Psoas muscle (tissue), 8 donors: ENCODE measurements around the gene FNDC3A. TPM values are rescaled to one million over a fixed set of nuclear protein-coding genes. Genes with fewer than 3 reads are reported as not detected.

Experiments
- ATAC-seq, 4 donors: fragments of 200-7000 bp; cut with Tn5 transposase; one replicate each; pipeline ENCODE4 v1.9.1; 2020; ENCODE audit warnings: moderate library complexity in 3 of 4, mild to moderate bottlenecking in 2 of 4
- DNase-seq, 2 donors: peaks; one replicate each; pipeline ENCODE4 v3.0.0-alpha.2; 2020
- H3K27ac ChIP-seq: fragments of 200-600 bp; one replicate; pipeline ENCODE4 v1.8.0; 2022
- H3K27me3 ChIP-seq, 3 donors: fragments of 200-600 bp in 1 of 3; one replicate each; pipeline versions ENCODE4 v1.6.1 to v1.8.0; 2013 to 2022; ENCODE audit warnings: low read length in 2 of 3, mild to moderate bottlenecking in 2 of 3, moderate library complexity in 1 of 3; ENCODE audit not compliant: insufficient read depth in 3 of 3
- H3K36me3 ChIP-seq, 2 donors: fragments of 200-600 bp in 1 of 2; one replicate each; pipeline versions ENCODE4 v1.6.1 to v1.8.0; 2013 to 2022; ENCODE audit warnings: low read depth in 1 of 2, mild to moderate bottlenecking in 1 of 2, moderate library complexity in 1 of 2; ENCODE audit not compliant: insufficient read depth in 1 of 2
- H3K4me1 ChIP-seq: fragments of 200-600 bp; one replicate; pipeline ENCODE4 v1.8.0; 2022
- H3K4me3 ChIP-seq: fragments of 200-600 bp; one replicate; pipeline ENCODE4 v1.8.0; 2022; ENCODE audit warnings: mild to moderate bottlenecking
- H3K9me3 ChIP-seq: fragments of 200-600 bp; one replicate; pipeline ENCODE4 v1.8.0; 2022
- CTCF ChIP-seq: fragments of 200-600 bp; IDR thresholded peaks from one replicate; pipeline ENCODE4 v1.8.0; 2022; ENCODE audit warnings: antibody characterized with exemption
- WGBS, 3 donors: extraction: QIAGEN DNeasy Blood & Tissue Kit; methylation state at CpG; one replicate each; pipeline versions ENCODE4 v1.1.6 to v1.1.7; 2013; 5-methylcytosine and 5-hydroxymethylcytosine counted together
- intact Hi-C, 2 donors: fragments of 100-400 bp; cut with DNase I; formaldehyde crosslinking; loops; one replicate each; pipeline versions ENCODE4 v1.11.0 to v1.14.2; 2022
- polyA plus RNA-seq, 3 donors: library from polyadenylated mRNA; stranded (reverse); fragments of 200-250 nt; gene quantifications; one replicate each; pipeline ENCODE4 v1.2.3, GENCODE V29; 2013
- total RNA-seq, 4 donors: library from RNA; stranded (reverse); fragmentation: NEBNext Ultra II Directional in 2 of 4; extraction: Animal tissue kit (Norgen Biotek cat#: 25700) in 2 of 4; gene quantifications; one replicate each; pipeline versions ENCODE4 v1.2.1 to v1.2.4, GENCODE V29; 2021 to 2023
- donor health status: healthy with polysubstance abuse.
- donor health status: DM: no; HTN: no; CAD: no; lungs with moderate emphysema.
- donor health status: Bipolar disorder and iron deficiency.
- donor health status: healthy.
- donor health status: DM: yes; HTN: yes; CAD: no.
- donor health status: DM: no; HTN: no; CAD: no.
- donor health status: DM: no; HTN: no; CAD: no.
- donor health status: DM: yes; HTN: yes; CAD: no.

FNDC3A gene
- total and polyA plus RNA-seq, 7 donors, result 4.4 to 18.6 (median 10.5) TPM

GRCh38 chr13:48955536-48955935 is 20.2 kb upstream of the FNDC3A start:
- H3K27ac ChIP-seq, result no peak overlapping the region
- H3K9me3 ChIP-seq, result no peaks in the 10 kb centered on the region
- no peaks in the 10 kb centered on the region for H3K27me3 ChIP-seq
- WGBS, 3 donors, result 42 to 90% (median 67%) methylated on average over 2 of the region's 2 CpGs
- intact Hi-C loops, result no loop called here
- no peak for TF ChIP-seq CTCF
- ATAC-seq (no peak), DNase-seq (no peak)
- H3K4me3 ChIP-seq, result no peak overlapping the region
- no peaks in the 10 kb centered on the region for H3K36me3 ChIP-seq
- H3K4me1 ChIP-seq, result no peaks in the 10 kb centered on the region

GRCh38 chr13:48961379-48961778 is 14.3 kb upstream of the FNDC3A start:
- no peaks in the 10 kb centered on the region for H3K27me3 ChIP-seq
- no peak for DNase-seq
- H3K27ac ChIP-seq, result no peak overlapping the region
- TF ChIP-seq CTCF, result no peak
- ATAC-seq, result no peak
- H3K36me3 ChIP-seq, result no peaks in the 10 kb centered on the region
- no peak overlapping the region for H3K4me3 ChIP-seq
- WGBS, 3 donors, result 84 to 89% (median 85%) methylated on average over 2 of the region's 2 CpGs
- intact Hi-C loops, result no loop called here
- no peaks in the 10 kb centered on the region for H3K4me1 ChIP-seq
- H3K9me3 ChIP-seq, result no peaks in the 10 kb centered on the region

- H3K27me3 ChIP-seq, result no peaks in the 10 kb centered on the region
- DNase-seq (no peak), ATAC-seq (no peak)
- H3K4me3 ChIP-seq, result no peak overlapping the region
- no peak overlapping the region for H3K27ac ChIP-seq
- intact Hi-C loops, result no loop called here
- no peaks in the 10 kb centered on the region for H3K36me3 ChIP-seq
- H3K9me3 ChIP-seq, result no peaks in the 10 kb centered on the region
- 59 to 74% (median 64%) methylated on average over 4 of the region's 4 CpGs for WGBS, 3 donors
- TF ChIP-seq CTCF, result no peak
- no peaks in the 10 kb centered on the region for H3K4me1 ChIP-seq
Measured at GRCh38 chr13:48962281-48962680, 13.4 kb upstream of the FNDC3A start.

- Histone ChIP-seq H3K4me1 (no peaks in the 10 kb centered on the region), H3K36me3 (no peaks in the 10 kb centered on the region), H3K4me3 (no peak overlapping the region), H3K9me3 (no peaks in the 10 kb centered on the region), H3K27me3 (peaks cover 0 to 2% (median 0%) of the 10 kb centered on the region in 3 donors), H3K27ac (no peak overlapping the region)
- intact Hi-C loops, result no loop called here
- DNase-seq, result no peak
- ATAC-seq, result no peak
- TF ChIP-seq CTCF, result no peak
- 52 to 61% (median 58%) methylated on average over 2 of the region's 2 CpGs for WGBS, 3 donors
Measured at GRCh38 chr13:48965736-48966135, 10.0 kb upstream of the FNDC3A start.

GRCh38 chr13:48969685-48970084 is 6.0 kb upstream of the FNDC3A start:
- DNase-seq, result no peak
- H3K4me1 ChIP-seq, result no peaks in the 10 kb centered on the region
- no peak for TF ChIP-seq CTCF
- H3K27ac ChIP-seq, result no peak overlapping the region
- H3K27me3 ChIP-seq, result peaks cover 0 to 2% (median 0%) of the 10 kb centered on the region in 3 donors
- H3K4me3 ChIP-seq, result no peak overlapping the region
- no peaks in the 10 kb centered on the region for H3K36me3 ChIP-seq
- WGBS, 3 donors, result 75 to 88% (median 83%) methylated on average over 1 of the region's 1 CpG
- peaks cover 9% of the 10 kb centered on the region for H3K9me3 ChIP-seq
- no peak for ATAC-seq
- intact Hi-C loops, result loop anchor here in 1 of 2 donors (10.0 kb wide), 1 partner anchor 145 kb away; no protein-coding TSS in a partner anchor
